ENCODE results near the gene ABLIM1. TPM values are rescaled to one million over a fixed set of nuclear protein-coding genes. Genes with fewer than 3 reads are reported as not detected.

ABLIM1 gene
- total RNA-seq, 1 experiment from 2014 or later = 62.1 TPM

- Mint-ChIP-seq H3K4me1 (peaks cover 19% of the 10 kb centered on the region), H3K4me3 (no peak overlapping the region), H3K27ac (no peak overlapping the region), H3K9me3 (no peaks in the 10 kb centered on the region), H3K36me3 (no peaks in the 10 kb centered on the region), H3K27me3 (ENCODE audit: low read depth) (peaks cover 35% of the 10 kb centered on the region)
- no peak for ATAC-seq
- DNase-seq (ENCODE audit: low spot score) = no peak
- TF ChIP-seq HMGA2 (CRISPR knock-in tag; IDR thresholded peaks at IDR 0.05) (no peak), JAZF1 (CRISPR knock-in tag; IDR thresholded peaks at IDR 0.05) (no peak), ARID4B (CRISPR knock-in tag; IDR thresholded peaks at IDR 0.05; ENCODE audit: borderline replicate concordance) (no peak)
- ChIA-PET CTCF (interaction anchor here (2.5 to 4.3 kb wide), 2 partner anchors 13 to 96 kb away, joined by 9 to 25 read pairs; no protein-coding TSS in a partner anchor), POLR2A (no interaction called here)
Measured at GRCh38 chr10:114400091-114400490, 258.0 kb downstream of the ABLIM1 start.

GRCh38 chr10:114399576-114399975 is 258.5 kb downstream of the ABLIM1 start:
- CTCF ChIA-PET = interaction anchor here (2.5 to 4.3 kb wide), 2 partner anchors 13 to 95 kb away, joined by 9 to 25 read pairs; no protein-coding TSS in a partner anchor
- Mint-ChIP-seq H3K27me3 (ENCODE audit: low read depth) (peaks cover 30% of the 10 kb centered on the region), H3K4me3 (no peak overlapping the region), H3K27ac (no peak overlapping the region), H3K36me3 (no peaks in the 10 kb centered on the region), H3K9me3 (no peaks in the 10 kb centered on the region), H3K4me1 (peaks cover 18% of the 10 kb centered on the region)
- no peak for DNase-seq (ENCODE audit: low spot score)
- no peak for TF ChIP-seq SMAD4 (CRISPR knock-in tag; IDR thresholded peaks at IDR 0.05)
- no peak for TF ChIP-seq KAT7 (CRISPR knock-in tag; IDR thresholded peaks at IDR 0.05; ENCODE audit: borderline replicate concordance)
- no peak for TF ChIP-seq CREM (CRISPR knock-in tag; IDR thresholded peaks at IDR 0.05)
- TF ChIP-seq ZMAT4 (CRISPR knock-in tag; IDR thresholded peaks at IDR 0.05) = no peak
- TF ChIP-seq FOXP1 (CRISPR knock-in tag; IDR thresholded peaks at IDR 0.05; ENCODE audit: borderline replicate concordance) = no peak
- no peak for TF ChIP-seq ATF3 (CRISPR knock-in tag; conservative IDR thresholded peaks at IDR 0.05)
- TF ChIP-seq ATF6 (CRISPR knock-in tag; IDR thresholded peaks at IDR 0.05) = no peak
- POLR2A ChIA-PET = no interaction called here
- ATAC-seq = no peak

GRCh38 chr10:114398587-114399331 is 259.3 kb downstream of the ABLIM1 start:
- ChIA-PET CTCF (interaction anchor here (1.6 to 4.3 kb wide), 3 partner anchors 11 to 95 kb away, joined by 9 to 25 read pairs (median 12); no protein-coding TSS in a partner anchor), POLR2A (no interaction called here)
- TF ChIP-seq CBFB (CRISPR knock-in tag; IDR thresholded peaks at IDR 0.05; ENCODE audit: low read depth) = no peak
- TF ChIP-seq ZNF281 (CRISPR knock-in tag; IDR thresholded peaks at IDR 0.05) = no peak
- peaks cover 23% of the 10 kb centered on the region for H3K27me3 Mint-ChIP-seq (ENCODE audit: low read depth)
- ATAC-seq (no peak), DNase-seq (ENCODE audit: low spot score) (no peak)
- H3K36me3 Mint-ChIP-seq = no peaks in the 10 kb centered on the region
- H3K4me1 Mint-ChIP-seq = peaks cover 21% of the 10 kb centered on the region
- no peak overlapping the region for H3K27ac Mint-ChIP-seq
- no peaks in the 10 kb centered on the region for H3K9me3 Mint-ChIP-seq
- no peak overlapping the region for H3K4me3 Mint-ChIP-seq
